ENCODE results near the gene ITGA1.

Gene ITGA1

GRCh38 chr5:52903142-52903541 is 115.4 kb downstream of the ITGA1 start:
- no peak for TF ChIP-seq ZFP30 (CRISPR knock-in tag; IDR thresholded peaks at IDR 0.05)
- no peak for TF ChIP-seq SNAI2 (CRISPR knock-in tag; IDR thresholded peaks at IDR 0.05)
- TF ChIP-seq ZFP3 (CRISPR knock-in tag; IDR thresholded peaks at IDR 0.05): no peak
- no peak for TF ChIP-seq CSRNP3 (CRISPR knock-in tag; IDR thresholded peaks at IDR 0.05)
- TF ChIP-seq ISL1 (CRISPR knock-in tag; IDR thresholded peaks at IDR 0.05): no peak
- TF ChIP-seq ZNF70 (CRISPR knock-in tag; IDR thresholded peaks at IDR 0.05): no peak
- TF ChIP-seq OSR1 (CRISPR knock-in tag; IDR thresholded peaks at IDR 0.05): no peak
- no peak for TF ChIP-seq ARNTL (CRISPR knock-in tag; IDR thresholded peaks at IDR 0.05; ENCODE audit: borderline replicate concordance, low read depth)
- TF ChIP-seq BACH2 (CRISPR knock-in tag; IDR thresholded peaks at IDR 0.05; ENCODE audit: borderline replicate concordance): no peak
- TF ChIP-seq TOX (CRISPR knock-in tag; IDR thresholded peaks at IDR 0.05; ENCODE audit: borderline replicate concordance): no peak
- TF ChIP-seq PATZ1 (CRISPR knock-in tag; IDR thresholded peaks at IDR 0.05; ENCODE audit: borderline replicate concordance): no peak
- no peak for TF ChIP-seq ESRRG (CRISPR knock-in tag; IDR thresholded peaks at IDR 0.05)
- ATAC-seq: no peak

- no peak for ATAC-seq
- TF ChIP-seq ZNF565 (CRISPR knock-in tag; conservative IDR thresholded peaks at IDR 0.05; ENCODE audit: low read depth) (no peak), TSHZ2 (CRISPR knock-in tag; IDR thresholded peaks at IDR 0.05) (no peak), OSR1 (CRISPR knock-in tag; IDR thresholded peaks at IDR 0.05) (no peak), ISL1 (CRISPR knock-in tag; IDR thresholded peaks at IDR 0.05) (no peak)
Observed at GRCh38 chr5:52906343-52906742, 118.6 kb downstream of the ITGA1 start.

DNA sequence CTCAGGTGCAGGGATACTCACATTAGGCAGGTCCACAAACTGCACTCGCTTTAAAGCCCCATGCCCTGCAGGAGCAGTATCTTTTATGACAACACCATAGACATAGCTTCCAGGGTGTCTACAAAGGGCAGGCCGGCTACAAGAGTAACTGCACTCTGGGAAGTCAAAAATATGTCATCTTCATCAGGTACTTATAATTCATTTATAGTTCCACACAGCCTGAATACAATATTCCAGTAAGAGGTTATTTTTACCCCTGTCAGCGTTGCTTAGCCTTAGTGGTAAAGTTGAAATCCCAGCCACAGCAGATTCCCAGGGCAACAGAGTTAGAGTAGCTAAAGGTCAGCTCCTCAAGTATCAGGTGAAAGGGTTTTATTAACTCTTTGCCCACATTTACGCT is 119.1 kb downstream of the ITGA1 start:
- no peak for ATAC-seq
- TF ChIP-seq ZNF70 (CRISPR knock-in tag; IDR thresholded peaks at IDR 0.05) (0 out of 2 replicates have a peak, but pooled peaks have one; percentile 23), CSDC2 (CRISPR knock-in tag; IDR thresholded peaks at IDR 0.05) (no peak)

DNA sequence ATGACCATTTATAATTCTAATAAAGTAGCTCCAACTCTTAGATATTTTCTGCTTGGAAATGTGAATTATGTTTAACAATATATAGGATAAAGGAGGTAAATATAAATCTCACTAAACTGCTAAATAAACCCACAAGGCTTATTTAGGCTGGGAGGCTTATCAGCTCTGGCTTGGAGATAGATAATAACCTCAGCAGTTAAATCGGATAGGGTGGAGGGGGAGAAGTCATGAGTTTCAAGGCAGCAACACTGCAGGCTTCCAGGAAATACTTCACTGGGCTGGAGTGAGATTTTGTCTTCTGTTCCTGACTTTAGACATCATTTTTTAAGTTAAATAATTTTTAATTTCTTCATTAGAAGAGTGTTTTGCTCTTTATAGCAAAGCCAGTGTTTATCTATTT is 121.5 kb downstream of the ITGA1 start:
- TF ChIP-seq ISL1 (CRISPR knock-in tag; IDR thresholded peaks at IDR 0.05) (no peak), GLIS3 (CRISPR knock-in tag; IDR thresholded peaks at IDR 0.05) (peak; percentile 39; the same call in 1 of the 2 replicates)
- ATAC-seq: peak; percentile 43; the same call in 1 of the 3 replicates

DNA sequence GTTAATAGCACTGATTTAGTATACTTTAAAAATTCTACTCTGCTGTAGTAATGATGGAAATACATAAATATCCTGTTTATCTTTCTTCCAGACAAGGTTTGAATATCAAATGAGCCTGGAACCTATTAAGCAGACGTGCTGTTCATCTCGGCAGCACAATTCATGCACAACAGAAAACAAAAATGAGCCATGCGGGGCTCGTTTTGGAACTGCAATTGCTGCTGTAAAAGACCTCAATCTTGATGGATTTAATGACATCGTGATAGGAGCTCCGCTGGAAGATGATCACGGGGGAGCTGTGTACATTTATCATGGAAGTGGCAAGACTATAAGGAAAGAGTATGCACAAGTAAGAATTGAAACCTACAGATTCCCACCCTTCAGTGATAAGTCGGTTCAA is 122.4 kb downstream of the ITGA1 start:
- ATAC-seq: peak; percentile 41; the same call in 1 of the 3 replicates
- TF ChIP-seq ISL1 (CRISPR knock-in tag; IDR thresholded peaks at IDR 0.05): no peak
- TF ChIP-seq BACH2 (CRISPR knock-in tag; IDR thresholded peaks at IDR 0.05; ENCODE audit: borderline replicate concordance): no peak
- TF ChIP-seq TCF4 (CRISPR knock-in tag; IDR thresholded peaks at IDR 0.05; ENCODE audit: borderline replicate concordance): 0 out of 2 replicates have a peak, but pooled peaks have one; percentile 51

GRCh38 chr5:52915176-52915875 is 127.6 kb downstream of the ITGA1 start:
- TF ChIP-seq TCF4 (CRISPR knock-in tag; IDR thresholded peaks at IDR 0.05; ENCODE audit: borderline replicate concordance): peak; percentile 40; the same call in 1 of the 2 replicates
- no peak for TF ChIP-seq CREB5 (CRISPR knock-in tag; IDR thresholded peaks at IDR 0.05; ENCODE audit: low read depth)
- TF ChIP-seq TSHZ2 (CRISPR knock-in tag; IDR thresholded peaks at IDR 0.05): peak; percentile 37; the same call in 1 of the 2 replicates
- ATAC-seq: peak; percentile 97

Data from SK-N-SH treated with all-trans-retinoic acid at 6 μM for 48 hours (cell line).